ENCODE measurements around the gene TNFRSF8.
"Not testable (repeated sequence)": the region's sequence is repeated elsewhere in the genome, so short reads cannot be mapped to it uniquely, and the experiment has no call there.

The TNFRSF8 gene

GRCh38 chr1:12088607-12089006 lies 25.5 kb downstream of the TNFRSF8 start:
- peak; percentile 13 to 35 (median 30) for DNase-seq

GRCh38 chr1:12090326-12090725 lies 27.2 kb downstream of the TNFRSF8 start:
- no peak for DNase-seq

- no peak for DNase-seq
These were observed 28.1 kb downstream of the TNFRSF8 start for GRCh38 chr1:12091191-12091590.

- DNase-seq = no peak
These were observed 31.1 kb downstream of the TNFRSF8 start for GRCh38 chr1:12094180-12094579.

GRCh38 chr1:12095452-12096263 lies 32.6 kb downstream of the TNFRSF8 start:
- DNase-seq = peak; percentile 79 to 85 (median 80)

- no peak for DNase-seq
These were observed 33.5 kb downstream of the TNFRSF8 start for GRCh38 chr1:12096615-12097014.

- DNase-seq = peak in 2 of 3 donors; percentile 22 to 34
These were observed 34.2 kb downstream of the TNFRSF8 start for GRCh38 chr1:12097321-12097720.

GRCh38 chr1:12098786-12099185 lies 35.7 kb downstream of the TNFRSF8 start:
- no peak for DNase-seq

- no peak for DNase-seq
These were observed 36.5 kb downstream of the TNFRSF8 start for GRCh38 chr1:12099610-12100009.

GRCh38 chr1:12100071-12100470 lies 37.0 kb downstream of the TNFRSF8 start:
- DNase-seq = no peak

GRCh38 chr1:12101120-12101519 lies 38.0 kb downstream of the TNFRSF8 start:
- DNase-seq = not testable (repeated sequence)

- no peak for DNase-seq
These were observed 39.0 kb downstream of the TNFRSF8 start for GRCh38 chr1:12102066-12102465.

GRCh38 chr1:12104417-12104816 lies 41.3 kb downstream of the TNFRSF8 start:
- no peak for DNase-seq

- DNase-seq = no peak
These were observed 43.0 kb downstream of the TNFRSF8 start for GRCh38 chr1:12106153-12106552.

- peak in 2 of 3 donors; percentile 36 to 51 for DNase-seq
These were observed 43.8 kb downstream of the TNFRSF8 start for GRCh38 chr1:12106861-12107260.

- no peak for DNase-seq
These were observed 44.6 kb downstream of the TNFRSF8 start for GRCh38 chr1:12107718-12108117.

GRCh38 chr1:12109901-12110300 lies 46.8 kb downstream of the TNFRSF8 start:
- DNase-seq = no peak

GRCh38 chr1:12111741-12112140 lies 48.6 kb downstream of the TNFRSF8 start:
- no peak for DNase-seq

GRCh38 chr1:12112711-12113161 lies 49.6 kb downstream of the TNFRSF8 start:
- DNase-seq = no peak

- DNase-seq = peak in 1 of 3 donors; percentile 40
These were observed 50.6 kb downstream of the TNFRSF8 start for GRCh38 chr1:12113433-12114339.

- no peak for DNase-seq
These were observed 51.2 kb downstream of the TNFRSF8 start for GRCh38 chr1:12114340-12114683.

GRCh38 chr1:12114916-12115315 lies 51.8 kb downstream of the TNFRSF8 start:
- no peak for DNase-seq

- DNase-seq = no peak
These were observed 58.3 kb downstream of the TNFRSF8 start for GRCh38 chr1:12121212-12122003.

Data from suppressor macrophage treated with lipopolysaccharide for 1 hour (primary cell).